Measurements from ENCODE around the gene KCNN4. TPM values are rescaled to one million over a fixed set of nuclear protein-coding genes. Genes with fewer than 3 reads are reported as not detected.
A peak's percentile ranks its signal among the peaks of the same experiment; 100 is the strongest.

Gene KCNN4
- total RNA-seq, 1 donor from 2014 or later: 0.28 TPM

GRCh38 chr19:43782689-43783231 is 2.0 kb upstream of the KCNN4 start:
- H3K9me3 Mint-ChIP-seq (ENCODE audit: unreplicated experiment): no peaks in the 10 kb centered on the region
- no peak overlapping the region for H3K4me3 Mint-ChIP-seq (ENCODE audit: unreplicated experiment)
- H3K36me3 Mint-ChIP-seq (ENCODE audit: low read depth, unreplicated experiment): peaks cover 8% of the 10 kb centered on the region
- H3K27ac Mint-ChIP-seq (ENCODE audit: unreplicated experiment): no peak overlapping the region
- peaks cover 16% of the 10 kb centered on the region for H3K27me3 Mint-ChIP-seq (ENCODE audit: unreplicated experiment)
- no peak for DNase-seq (ENCODE audit: low spot score)
- peaks cover 16% of the 10 kb centered on the region for H3K4me1 Mint-ChIP-seq (ENCODE audit: unreplicated experiment)
- TF ChIP-seq CTCF (IDR thresholded peaks at IDR 0.05; ENCODE audit: unreplicated experiment): no peak

GRCh38 chr19:43782311-43782660 is 1.5 kb upstream of the KCNN4 start:
- peaks cover 16% of the 10 kb centered on the region for H3K27me3 Mint-ChIP-seq (ENCODE audit: unreplicated experiment)
- peak overlapping the region; percentile 54 for H3K27ac Mint-ChIP-seq (ENCODE audit: unreplicated experiment)
- TF ChIP-seq CTCF (IDR thresholded peaks at IDR 0.05; ENCODE audit: unreplicated experiment): no peak
- no peaks in the 10 kb centered on the region for H3K9me3 Mint-ChIP-seq (ENCODE audit: unreplicated experiment)
- no peak for DNase-seq (ENCODE audit: low spot score)
- H3K4me1 Mint-ChIP-seq (ENCODE audit: unreplicated experiment): peaks cover 19% of the 10 kb centered on the region
- peaks cover 8% of the 10 kb centered on the region for H3K36me3 Mint-ChIP-seq (ENCODE audit: low read depth, unreplicated experiment)
- H3K4me3 Mint-ChIP-seq (ENCODE audit: unreplicated experiment): peak overlapping the region; percentile 31

GRCh38 chr19:43781630-43782310 is 997 bp upstream of the KCNN4 start:
- H3K4me1 Mint-ChIP-seq (ENCODE audit: unreplicated experiment): peaks cover 23% of the 10 kb centered on the region
- peaks cover 8% of the 10 kb centered on the region for H3K36me3 Mint-ChIP-seq (ENCODE audit: low read depth, unreplicated experiment)
- H3K4me3 Mint-ChIP-seq (ENCODE audit: unreplicated experiment): peak overlapping the region; percentile 45
- H3K9me3 Mint-ChIP-seq (ENCODE audit: unreplicated experiment): no peaks in the 10 kb centered on the region
- peaks cover 19% of the 10 kb centered on the region for H3K27me3 Mint-ChIP-seq (ENCODE audit: unreplicated experiment)
- no peak for DNase-seq (ENCODE audit: low spot score)
- peak overlapping the region; percentile 54 for H3K27ac Mint-ChIP-seq (ENCODE audit: unreplicated experiment)
- TF ChIP-seq CTCF (IDR thresholded peaks at IDR 0.05; ENCODE audit: unreplicated experiment): no peak

GRCh38 chr19:43779820-43780219 is 953 bp downstream of the KCNN4 start:
- Mint-ChIP-seq H3K4me1 (ENCODE audit: unreplicated experiment) (peaks cover 25% of the 10 kb centered on the region), H3K36me3 (ENCODE audit: low read depth, unreplicated experiment) (peaks cover 8% of the 10 kb centered on the region), H3K27me3 (ENCODE audit: unreplicated experiment) (peaks cover 19% of the 10 kb centered on the region), H3K4me3 (ENCODE audit: unreplicated experiment) (no peak overlapping the region), H3K9me3 (ENCODE audit: unreplicated experiment) (no peaks in the 10 kb centered on the region), H3K27ac (ENCODE audit: unreplicated experiment) (no peak overlapping the region)
- no peak for DNase-seq (ENCODE audit: low spot score)
- no peak for TF ChIP-seq CTCF (IDR thresholded peaks at IDR 0.05; ENCODE audit: unreplicated experiment)

- H3K27ac Mint-ChIP-seq (ENCODE audit: unreplicated experiment): no peak overlapping the region
- DNase-seq (ENCODE audit: low spot score): no peak
- H3K36me3 Mint-ChIP-seq (ENCODE audit: low read depth, unreplicated experiment): peaks cover 7% of the 10 kb centered on the region
- no peak for TF ChIP-seq CTCF (IDR thresholded peaks at IDR 0.05; ENCODE audit: unreplicated experiment)
- peaks cover 21% of the 10 kb centered on the region for H3K27me3 Mint-ChIP-seq (ENCODE audit: unreplicated experiment)
- H3K4me3 Mint-ChIP-seq (ENCODE audit: unreplicated experiment): no peak overlapping the region
- peaks cover 25% of the 10 kb centered on the region for H3K4me1 Mint-ChIP-seq (ENCODE audit: unreplicated experiment)
- no peaks in the 10 kb centered on the region for H3K9me3 Mint-ChIP-seq (ENCODE audit: unreplicated experiment)
These were observed 1.5 kb downstream of the KCNN4 start for GRCh38 chr19:43779147-43779819.
